ENCODE results near the gene BRCA2. TPM values are rescaled to one million over a fixed set of nuclear protein-coding genes. Genes with fewer than 3 reads are reported as not detected.

BRCA2 gene
- total RNA-seq, 6 experiments from 2014 or later = 0.46 to 4.0 (median 1.8) TPM

DNA sequence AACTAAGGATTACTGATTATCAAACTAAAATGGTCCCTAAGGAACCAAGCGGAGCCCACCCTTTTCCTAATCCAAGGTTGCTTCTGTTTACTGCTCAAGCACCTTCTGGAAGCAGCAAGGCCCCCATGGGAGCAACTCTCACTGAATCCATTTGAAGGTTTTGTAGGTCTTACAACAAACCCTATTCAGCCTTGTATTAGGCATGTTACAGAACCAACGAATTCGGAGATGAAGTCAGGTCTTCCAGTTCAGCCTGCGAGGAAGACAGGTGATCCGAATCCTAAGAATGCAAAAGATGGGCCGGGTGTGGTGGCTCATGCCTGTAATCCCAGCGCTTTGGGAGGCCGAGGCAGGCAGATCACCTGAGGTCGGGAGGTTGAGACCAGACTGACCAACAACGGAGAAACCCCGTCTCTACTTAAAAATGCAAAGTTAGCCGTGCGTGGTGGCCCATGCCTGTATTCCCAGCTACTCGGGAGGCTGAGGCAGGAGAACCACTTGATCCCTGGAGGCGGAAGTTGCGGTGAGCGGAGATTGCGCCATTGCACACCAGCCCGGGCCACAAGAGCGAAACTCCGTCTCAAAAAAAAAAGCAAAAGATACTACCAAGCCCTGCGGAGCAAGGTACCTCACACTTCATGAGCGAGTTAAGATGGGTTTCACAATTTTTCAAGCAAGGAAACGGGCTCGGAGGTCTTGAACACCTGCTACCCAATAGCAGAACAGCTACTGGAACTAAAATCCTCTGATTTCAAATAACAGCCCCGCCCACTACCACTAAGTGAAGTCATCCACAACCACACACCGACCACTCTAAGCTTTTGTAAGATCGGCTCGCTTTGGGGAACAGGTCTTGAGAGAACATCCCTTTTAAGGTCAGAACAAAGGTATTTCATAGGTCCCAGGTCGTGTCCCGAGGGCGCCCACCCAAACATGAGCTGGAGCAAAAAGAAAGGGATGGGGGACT, 754 bp upstream of the BRCA2 start:
- Histone ChIP-seq H3K36me3 (no peaks in the 10 kb centered on the region), H3K9me3 (no peaks in the 10 kb centered on the region), H3K4me1 (peaks cover 0 to 4% (median 0%) of the 10 kb centered on the region in 4 donors), H3K27ac (peak overlapping the region; percentile 88 to 97 (median 95)), H3K4me3 (peak overlapping the region; percentile 78 to 93 (median 83)), H3K27me3 (no peaks in the 10 kb centered on the region)
- peak; percentile 10 to 35 (median 28) for ATAC-seq
- 64% methylated on average over 25 of the region's 32 CpGs for WGBS (ENCODE audit: insufficient coverage, low coverage, low lambda C conversion rate, missing lambda C conversion rate)
- TF ChIP-seq POLR2A (IDR thresholded peaks at IDR 0.05) = no peak
- TF ChIP-seq, protein P1, sequence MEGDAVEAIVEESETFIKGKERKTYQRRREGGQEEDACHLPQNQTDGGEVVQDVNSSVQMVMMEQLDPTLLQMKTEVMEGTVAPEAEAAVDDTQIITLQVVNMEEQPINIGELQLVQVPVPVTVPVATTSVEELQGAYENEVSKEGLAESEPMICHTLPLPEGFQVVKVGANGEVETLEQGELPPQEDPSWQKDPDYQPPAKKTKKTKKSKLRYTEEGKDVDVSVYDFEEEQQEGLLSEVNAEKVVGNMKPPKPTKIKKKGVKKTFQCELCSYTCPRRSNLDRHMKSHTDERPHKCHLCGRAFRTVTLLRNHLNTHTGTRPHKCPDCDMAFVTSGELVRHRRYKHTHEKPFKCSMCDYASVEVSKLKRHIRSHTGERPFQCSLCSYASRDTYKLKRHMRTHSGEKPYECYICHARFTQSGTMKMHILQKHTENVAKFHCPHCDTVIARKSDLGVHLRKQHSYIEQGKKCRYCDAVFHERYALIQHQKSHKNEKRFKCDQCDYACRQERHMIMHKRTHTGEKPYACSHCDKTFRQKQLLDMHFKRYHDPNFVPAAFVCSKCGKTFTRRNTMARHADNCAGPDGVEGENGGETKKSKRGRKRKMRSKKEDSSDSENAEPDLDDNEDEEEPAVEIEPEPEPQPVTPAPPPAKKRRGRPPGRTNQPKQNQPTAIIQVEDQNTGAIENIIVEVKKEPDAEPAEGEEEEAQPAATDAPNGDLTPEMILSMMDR (IDR thresholded peaks at IDR 0.05) = no peak
- intact Hi-C loops (cut with DNase I) = no loop called here
- DNase-seq = peak; percentile 45 to 65 (median 57)

DNA sequence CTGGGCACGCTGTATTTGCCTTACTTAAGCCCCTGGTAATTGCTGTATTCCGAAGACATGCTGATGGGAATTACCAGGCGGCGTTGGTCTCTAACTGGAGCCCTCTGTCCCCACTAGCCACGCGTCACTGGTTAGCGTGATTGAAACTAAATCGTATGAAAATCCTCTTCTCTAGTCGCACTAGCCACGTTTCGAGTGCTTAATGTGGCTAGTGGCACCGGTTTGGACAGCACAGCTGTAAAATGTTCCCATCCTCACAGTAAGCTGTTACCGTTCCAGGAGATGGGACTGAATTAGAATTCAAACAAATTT, 676 bp downstream of the BRCA2 start:
- ATAC-seq (peak in 3 of 4 donors; percentile 41 to 50 (median 43)), DNase-seq (no peak)
- WGBS (ENCODE audit: insufficient coverage, low coverage, low lambda C conversion rate, missing lambda C conversion rate) = 0% methylated on average over 12 of the region's 13 CpGs
- TF ChIP-seq, protein P1 (IDR thresholded peaks at IDR 0.05) = no peak
- no peak for TF ChIP-seq POLR2A (IDR thresholded peaks at IDR 0.05)
- Histone ChIP-seq H3K9me3 (no peaks in the 10 kb centered on the region), H3K36me3 (no peaks in the 10 kb centered on the region), H3K4me1 (no peaks in the 10 kb centered on the region), H3K27ac (peak overlapping the region; percentile 88 to 97 (median 95)), H3K4me3 (peak overlapping the region; percentile 78 to 93 (median 83)), H3K27me3 (no peaks in the 10 kb centered on the region)
- intact Hi-C loops (cut with DNase I) = no loop called here

DNA sequence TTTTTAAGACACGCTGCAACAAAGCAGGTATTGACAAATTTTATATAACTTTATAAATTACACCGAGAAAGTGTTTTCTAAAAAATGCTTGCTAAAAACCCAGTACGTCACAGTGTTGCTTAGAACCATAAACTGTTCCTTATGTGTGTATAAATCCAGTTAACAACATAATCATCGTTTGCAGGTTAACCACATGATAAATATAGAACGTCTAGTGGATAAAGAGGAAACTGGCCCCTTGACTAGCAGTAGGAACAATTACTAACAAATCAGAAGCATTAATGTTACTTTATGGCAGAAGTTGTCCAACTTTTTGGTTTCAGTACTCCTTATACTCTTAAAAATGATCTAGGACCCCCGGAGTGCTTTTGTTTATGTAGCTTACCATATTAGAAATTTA, 1.2 kb downstream of the BRCA2 start:
- no peaks in the 10 kb centered on the region for H3K36me3 ChIP-seq
- H3K4me3 ChIP-seq = peak overlapping the region in 1 of 3 donors; percentile 78
- intact Hi-C loops (cut with DNase I) = no loop called here
- 64% methylated on average over 6 of the region's 6 CpGs for WGBS (ENCODE audit: insufficient coverage, low coverage, low lambda C conversion rate, missing lambda C conversion rate)
- TF ChIP-seq POLR2A (IDR thresholded peaks at IDR 0.05) = no peak
- TF ChIP-seq, protein P1 (IDR thresholded peaks at IDR 0.05) = no peak
- H3K9me3 ChIP-seq = no peaks in the 10 kb centered on the region
- DNase-seq (no peak), ATAC-seq (no peak)
- no peaks in the 10 kb centered on the region for H3K4me1 ChIP-seq
- H3K27ac ChIP-seq = peak overlapping the region in 2 of 3 donors; percentile 95 to 97
- H3K27me3 ChIP-seq = no peaks in the 10 kb centered on the region

DNA sequence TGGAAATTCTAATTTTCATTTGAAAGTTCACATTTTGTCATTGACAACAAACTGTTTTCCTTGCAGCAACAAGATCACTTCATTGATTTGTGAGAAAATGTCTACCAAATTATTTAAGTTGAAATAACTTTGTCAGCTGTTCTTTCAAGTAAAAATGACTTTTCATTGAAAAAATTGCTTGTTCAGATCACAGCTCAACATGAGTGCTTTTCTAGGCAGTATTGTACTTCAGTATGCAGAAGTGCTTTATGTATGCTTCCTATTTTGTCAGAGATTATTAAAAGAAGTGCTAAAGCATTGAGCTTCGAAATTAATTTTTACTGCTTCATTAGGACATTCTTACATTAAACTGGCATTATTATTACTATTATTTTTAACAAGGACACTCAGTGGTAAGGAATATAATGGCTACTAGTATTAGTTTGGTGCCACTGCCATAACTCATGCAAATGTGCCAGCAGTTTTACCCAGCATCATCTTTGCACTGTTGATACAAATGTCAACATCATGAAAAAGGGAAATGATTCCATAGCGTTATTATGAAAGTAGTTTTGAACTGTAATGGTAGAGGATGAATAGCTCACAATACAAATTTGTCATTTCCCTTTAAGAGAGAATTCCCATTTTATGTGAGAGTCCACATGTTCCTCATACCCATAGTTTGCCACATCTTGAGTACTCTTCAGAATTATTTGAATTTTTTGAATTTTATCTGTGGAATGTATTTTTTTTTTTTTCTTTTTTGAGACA, 2.6 kb downstream of the BRCA2 start:
- no peaks in the 10 kb centered on the region for H3K4me1 ChIP-seq
- 73% methylated on average over 2 of the region's 2 CpGs for WGBS (ENCODE audit: insufficient coverage, low coverage, low lambda C conversion rate, missing lambda C conversion rate)
- H3K9me3 ChIP-seq = no peaks in the 10 kb centered on the region
- ATAC-seq (no peak), DNase-seq (no peak)
- no peaks in the 10 kb centered on the region for H3K36me3 ChIP-seq
- H3K27me3 ChIP-seq = no peaks in the 10 kb centered on the region
- H3K27ac ChIP-seq = no peak overlapping the region
- intact Hi-C loops (cut with DNase I) = no loop called here
- H3K4me3 ChIP-seq = no peak overlapping the region
- TF ChIP-seq, protein P1 (IDR thresholded peaks at IDR 0.05) = no peak
- TF ChIP-seq POLR2A (IDR thresholded peaks at IDR 0.05) = no peak

Measured in right lobe of liver (tissue), 6 donors.